ENCODE results near the gene MUC5AC.

DNA sequence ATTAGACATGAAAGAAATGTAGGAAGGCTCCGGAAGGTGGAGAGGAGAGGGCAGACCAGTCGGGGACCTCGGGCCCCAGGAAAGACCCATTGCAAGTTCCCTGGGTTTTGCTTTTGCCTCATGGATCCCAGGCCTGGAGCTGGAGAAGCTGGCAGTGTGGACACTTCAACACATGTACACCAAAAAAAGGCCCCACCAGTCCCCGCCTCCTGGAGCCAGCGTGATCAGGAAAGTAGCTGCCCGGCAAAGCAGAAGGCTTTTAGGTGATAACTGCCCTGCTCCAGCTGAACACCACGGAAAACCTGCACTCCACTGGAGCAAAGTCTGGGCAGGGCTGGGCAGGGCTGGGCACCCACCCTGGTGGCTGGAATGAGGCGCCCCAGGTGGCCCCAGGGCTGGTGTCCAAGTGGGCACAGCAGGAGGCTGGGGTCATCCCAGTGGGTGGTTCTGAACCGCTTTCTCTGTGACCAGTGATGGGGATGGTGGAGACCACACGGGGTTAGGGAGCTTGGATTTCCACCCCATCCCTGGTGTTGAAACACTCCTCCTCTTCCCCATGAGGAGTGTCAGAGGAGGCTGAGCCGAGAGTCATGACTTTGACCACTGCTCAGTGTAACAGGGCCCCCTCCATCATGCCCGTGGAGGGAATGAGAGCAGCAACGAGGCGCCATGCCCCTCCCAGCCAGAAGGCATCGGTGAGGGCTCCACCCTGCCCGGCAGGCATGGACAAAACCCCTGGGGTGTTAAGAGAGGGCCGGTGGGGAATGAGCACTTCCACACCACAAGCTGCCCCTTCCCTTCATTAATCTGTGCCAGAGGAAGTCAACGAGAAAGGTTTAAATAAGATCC is 16.9 kb upstream of the MUC5AC start:
- TF ChIP-seq, protein P1, sequence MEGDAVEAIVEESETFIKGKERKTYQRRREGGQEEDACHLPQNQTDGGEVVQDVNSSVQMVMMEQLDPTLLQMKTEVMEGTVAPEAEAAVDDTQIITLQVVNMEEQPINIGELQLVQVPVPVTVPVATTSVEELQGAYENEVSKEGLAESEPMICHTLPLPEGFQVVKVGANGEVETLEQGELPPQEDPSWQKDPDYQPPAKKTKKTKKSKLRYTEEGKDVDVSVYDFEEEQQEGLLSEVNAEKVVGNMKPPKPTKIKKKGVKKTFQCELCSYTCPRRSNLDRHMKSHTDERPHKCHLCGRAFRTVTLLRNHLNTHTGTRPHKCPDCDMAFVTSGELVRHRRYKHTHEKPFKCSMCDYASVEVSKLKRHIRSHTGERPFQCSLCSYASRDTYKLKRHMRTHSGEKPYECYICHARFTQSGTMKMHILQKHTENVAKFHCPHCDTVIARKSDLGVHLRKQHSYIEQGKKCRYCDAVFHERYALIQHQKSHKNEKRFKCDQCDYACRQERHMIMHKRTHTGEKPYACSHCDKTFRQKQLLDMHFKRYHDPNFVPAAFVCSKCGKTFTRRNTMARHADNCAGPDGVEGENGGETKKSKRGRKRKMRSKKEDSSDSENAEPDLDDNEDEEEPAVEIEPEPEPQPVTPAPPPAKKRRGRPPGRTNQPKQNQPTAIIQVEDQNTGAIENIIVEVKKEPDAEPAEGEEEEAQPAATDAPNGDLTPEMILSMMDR (IDR thresholded peaks at IDR 0.05) = no peak
- no peak for TF ChIP-seq POLR2A (IDR thresholded peaks at IDR 0.05; ENCODE audit: low read depth)
- TF ChIP-seq EP300 (IDR thresholded peaks at IDR 0.05) = no peak
- TF ChIP-seq POLR2AphosphoS5 (IDR thresholded peaks at IDR 0.05) = no peak
